HG03039 (cell line): Measurements from ENCODE around the gene PTPRE.

Experiments
- ATAC-seq: cut with Tn5 transposase; IDR thresholded peaks from one replicate; pipeline ENCODE4 v1.9.1; 2021; ENCODE audit warnings: mild to moderate bottlenecking, moderate library complexity; ENCODE audit not compliant: unreplicated experiment

Gene PTPRE

DNA sequence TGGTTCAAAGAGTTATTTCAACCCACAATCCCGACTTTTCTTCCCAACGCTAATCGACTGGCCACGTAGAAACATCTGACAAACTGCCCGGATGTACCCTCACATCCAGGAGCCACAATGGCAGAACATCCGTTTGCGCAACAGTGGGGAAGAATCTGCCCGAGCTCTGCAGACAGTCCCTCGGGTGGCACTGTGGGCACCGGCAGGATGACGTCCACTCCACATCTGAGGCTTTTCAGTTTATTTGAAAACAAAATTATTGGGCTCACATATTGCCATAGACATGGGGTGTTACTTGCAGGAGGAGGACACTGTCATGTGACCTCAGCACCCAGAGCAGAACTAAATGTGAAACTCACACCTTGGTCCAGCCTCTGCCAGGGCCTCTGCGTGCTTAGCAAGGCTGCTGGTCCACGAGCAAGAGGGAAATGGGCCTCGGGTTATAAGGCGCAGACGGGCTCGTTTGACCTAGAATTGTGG is 135.3 kb downstream of the PTPRE start:
- no peak for ATAC-seq

DNA sequence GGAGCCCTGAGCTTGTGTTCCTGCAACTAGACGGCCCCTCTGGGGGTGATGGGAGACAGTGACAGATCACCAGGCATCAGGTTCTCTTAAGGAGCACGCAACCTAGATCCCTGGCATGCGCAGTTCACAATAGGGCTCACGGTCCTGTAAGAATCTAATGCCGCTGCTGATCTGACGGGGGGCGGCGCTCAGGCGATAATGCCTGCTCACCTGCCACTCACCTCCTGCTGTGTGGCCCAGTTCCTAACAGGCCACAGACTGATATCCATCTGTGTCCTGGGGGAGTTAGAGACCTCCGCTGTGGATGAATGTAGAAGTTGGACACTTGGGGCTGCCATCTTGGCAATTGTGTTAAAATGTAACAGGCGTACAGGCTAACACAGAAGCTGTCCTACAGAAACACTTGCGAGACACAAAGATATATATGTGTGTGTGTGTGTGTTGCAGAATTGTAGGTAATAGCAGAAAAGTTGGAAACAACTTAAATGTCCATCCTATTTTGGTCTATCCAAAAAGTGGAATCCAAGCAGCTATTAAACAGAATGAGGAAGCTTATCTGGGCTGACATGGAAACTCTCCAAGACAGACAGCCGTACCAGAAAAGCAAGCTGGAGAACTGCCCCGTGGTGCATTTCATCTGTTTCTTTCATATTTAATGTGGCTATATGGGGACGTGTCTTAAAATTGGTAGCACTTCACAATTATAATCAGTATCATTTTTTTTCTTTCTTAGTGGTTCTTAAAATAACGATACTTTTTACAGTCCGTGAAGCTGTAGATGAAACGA is 136.5 kb downstream of the PTPRE start:
- ATAC-seq, result no peak

DNA sequence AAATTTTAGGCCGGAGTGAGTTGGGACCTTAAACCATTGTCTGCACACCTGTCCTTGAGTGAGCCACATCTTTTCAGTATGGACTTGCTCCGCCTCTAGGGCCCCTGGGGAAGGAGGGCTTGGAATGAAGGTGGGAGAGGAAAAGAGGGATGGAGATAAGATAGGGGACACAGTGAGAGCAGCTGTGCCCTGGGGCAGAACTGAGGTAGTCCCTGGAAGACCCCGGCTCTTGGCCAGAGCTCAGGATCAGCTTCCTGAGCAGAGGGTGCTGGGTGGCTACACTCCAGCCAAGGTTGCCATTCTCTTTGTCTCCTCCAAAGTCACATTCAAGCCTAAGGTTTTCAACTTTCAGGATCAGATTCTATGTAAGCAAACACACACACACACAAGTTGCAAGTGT is 137.3 kb downstream of the PTPRE start:
- ATAC-seq, result no peak

DNA sequence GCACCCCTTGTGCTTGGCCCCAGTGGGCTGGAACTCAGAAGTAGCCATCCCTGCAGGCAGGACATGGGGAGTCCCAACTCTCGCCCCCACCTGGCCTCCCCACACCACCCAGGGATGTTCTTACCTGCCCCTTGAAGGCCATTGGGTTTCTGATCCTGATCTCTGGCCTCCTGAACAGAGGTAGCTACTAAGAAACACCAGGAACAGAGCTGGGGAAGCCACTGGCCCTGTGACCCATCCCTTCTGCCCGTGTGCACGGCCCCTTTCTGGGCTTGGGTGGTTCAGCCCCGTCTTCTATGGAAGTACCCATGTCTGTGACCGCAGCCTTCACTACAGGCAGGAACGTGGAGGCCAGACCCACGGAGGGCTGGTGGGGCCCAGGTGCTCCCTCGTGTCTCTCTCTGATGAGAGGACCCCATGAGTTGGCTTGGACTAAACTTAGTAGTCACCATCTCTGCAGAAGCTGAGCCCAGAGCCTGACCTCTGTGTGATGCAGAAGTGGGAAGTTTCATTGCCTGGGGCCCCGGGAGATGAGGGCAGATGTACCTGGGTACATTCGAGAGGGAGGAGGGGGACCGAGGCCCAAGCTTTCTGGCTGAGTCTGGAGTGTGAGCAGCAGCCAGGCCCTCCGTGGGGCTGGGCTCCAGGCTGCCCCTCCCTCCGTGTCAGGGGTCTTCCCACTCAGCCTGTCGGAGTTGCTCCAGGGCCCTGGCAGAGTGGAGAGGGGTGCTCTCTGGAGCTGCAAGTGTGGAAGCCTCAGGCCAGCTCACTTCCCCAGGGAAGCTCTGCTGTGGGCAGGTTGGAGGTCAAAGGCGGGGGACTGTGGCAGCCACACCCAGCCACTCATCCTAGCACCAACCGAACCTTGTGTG is 138.3 kb downstream of the PTPRE start:
- no peak for ATAC-seq

DNA sequence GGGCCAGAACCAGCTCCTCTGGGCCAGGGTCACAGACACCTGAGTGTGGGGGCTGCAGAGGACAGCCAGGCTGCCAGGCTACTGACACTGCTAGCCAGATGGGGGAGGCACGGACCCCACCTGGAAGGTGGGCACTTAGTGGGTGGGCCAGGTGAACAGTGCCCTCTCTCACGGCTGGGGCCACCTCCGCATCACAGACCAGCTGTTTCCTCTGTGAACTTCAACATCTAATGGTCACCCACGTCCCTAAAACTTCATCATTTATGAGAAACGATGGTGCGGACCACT is 138.9 kb downstream of the PTPRE start:
- ATAC-seq, result no peak

DNA sequence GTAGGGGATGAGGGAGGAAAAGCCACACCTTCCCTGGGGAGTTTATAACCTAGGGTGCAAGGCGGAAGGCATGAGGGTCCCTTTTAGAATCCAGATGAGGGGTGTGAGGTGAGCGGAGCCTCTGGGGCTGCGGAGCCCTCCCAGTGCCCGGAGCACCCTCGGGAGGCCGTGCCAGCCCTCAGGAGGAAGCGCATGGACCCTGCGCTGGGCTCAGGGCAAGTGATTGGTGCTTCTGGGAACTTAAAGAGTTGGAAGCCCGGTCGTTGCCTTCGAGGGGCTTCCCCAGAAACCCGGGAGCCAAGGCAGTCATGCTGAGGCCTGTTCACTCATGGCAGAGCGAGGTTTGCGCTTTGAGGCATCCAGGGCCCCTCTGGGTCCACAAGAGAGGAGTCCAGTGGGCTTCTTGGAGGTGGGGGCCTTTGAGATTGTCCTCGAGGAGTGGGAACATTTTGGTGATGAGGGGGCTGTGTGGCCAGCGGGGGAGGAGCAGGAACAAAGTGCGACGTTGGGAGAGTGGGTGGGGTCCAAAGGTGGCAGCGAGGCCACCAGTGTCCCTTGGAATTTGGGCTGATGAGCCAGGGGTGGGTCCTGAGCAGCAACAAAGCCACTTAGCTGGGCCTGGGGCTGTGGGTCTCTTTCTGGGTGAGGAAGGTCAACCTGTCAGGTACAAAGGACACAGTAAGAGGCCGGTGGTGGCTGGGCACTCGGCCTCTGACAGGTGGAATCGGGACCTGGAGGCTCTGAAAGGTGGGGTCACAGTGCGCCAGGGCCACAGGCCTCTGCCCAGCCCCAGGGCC is 139.5 kb downstream of the PTPRE start:
- no peak for ATAC-seq

DNA sequence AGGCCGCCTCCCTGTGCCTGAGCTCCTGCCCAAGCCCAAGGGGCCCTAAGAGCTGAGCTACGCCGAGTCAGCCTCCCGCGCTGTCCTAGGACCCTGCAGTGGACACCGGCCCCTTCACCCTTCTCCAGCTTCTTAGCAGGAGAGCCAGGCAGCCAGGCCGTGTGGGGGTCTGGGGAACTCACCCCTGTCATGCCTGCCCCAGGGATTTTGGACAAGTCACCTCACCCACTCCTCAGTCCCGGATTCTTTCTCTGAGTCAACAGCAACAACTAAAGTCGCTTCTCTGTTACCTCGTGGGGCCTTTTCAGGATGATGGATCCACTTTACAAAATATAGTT is 140.0 kb downstream of the PTPRE start:
- no peak for ATAC-seq

DNA sequence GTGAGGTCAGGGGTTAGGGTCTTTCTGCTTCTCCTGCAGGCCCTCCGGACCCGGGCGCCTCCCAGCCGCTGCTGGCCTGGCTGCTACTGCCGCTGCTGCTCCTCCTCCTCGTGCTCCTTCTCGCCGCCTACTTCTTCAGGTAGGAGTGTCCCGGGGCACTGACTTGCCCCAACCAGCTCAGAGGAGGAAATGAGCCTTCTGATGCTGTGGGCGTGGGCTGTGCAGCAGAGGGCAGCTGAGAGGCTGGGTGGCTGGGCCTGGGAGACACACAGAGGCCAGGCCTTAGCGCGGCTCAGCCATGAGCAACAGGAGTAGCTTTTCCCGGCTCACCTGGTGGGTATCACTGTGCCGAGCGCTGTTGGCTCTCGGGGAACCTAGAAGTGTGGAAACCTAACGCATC is 140.4 kb downstream of the PTPRE start:
- ATAC-seq, result peak; percentile 98

DNA sequence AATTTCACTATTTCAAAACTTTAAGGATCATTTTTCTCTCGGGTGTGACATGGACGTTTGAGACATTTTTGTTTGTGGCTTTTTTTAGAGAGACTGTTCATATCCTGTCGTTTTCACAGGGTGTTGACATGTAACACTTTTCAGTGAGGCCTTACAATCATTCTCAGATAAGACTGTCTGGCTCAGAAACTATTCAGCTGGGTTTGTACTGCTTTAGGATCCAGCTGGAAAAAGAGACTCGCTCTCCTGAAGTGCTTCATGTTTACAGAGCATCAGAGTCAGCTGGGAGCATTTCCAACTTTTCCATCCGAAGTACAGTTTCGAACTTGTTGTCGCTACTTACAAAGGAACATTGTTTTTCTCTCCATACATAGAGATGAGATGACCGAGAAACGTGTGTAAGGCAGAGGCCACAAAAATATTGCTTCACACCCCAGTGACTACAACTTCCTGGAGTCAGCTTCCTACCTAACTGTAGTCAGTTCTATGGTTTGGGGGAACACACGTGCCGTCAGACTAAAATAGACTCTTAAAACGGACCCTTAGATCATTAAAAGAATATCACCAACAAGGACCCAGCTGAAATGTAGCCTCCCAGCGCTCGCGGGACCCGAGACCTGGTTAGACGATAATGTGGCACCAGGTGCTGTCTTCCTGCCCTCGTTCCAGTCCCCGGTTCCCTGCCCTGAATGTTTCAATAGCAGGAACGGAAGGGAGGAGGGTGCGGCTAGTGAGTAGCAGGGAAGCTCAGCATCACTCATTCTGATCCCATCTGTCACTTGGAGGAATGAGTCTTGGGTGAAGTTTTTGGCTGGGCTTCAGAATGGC is 141.3 kb downstream of the PTPRE start:
- no peak for ATAC-seq

DNA sequence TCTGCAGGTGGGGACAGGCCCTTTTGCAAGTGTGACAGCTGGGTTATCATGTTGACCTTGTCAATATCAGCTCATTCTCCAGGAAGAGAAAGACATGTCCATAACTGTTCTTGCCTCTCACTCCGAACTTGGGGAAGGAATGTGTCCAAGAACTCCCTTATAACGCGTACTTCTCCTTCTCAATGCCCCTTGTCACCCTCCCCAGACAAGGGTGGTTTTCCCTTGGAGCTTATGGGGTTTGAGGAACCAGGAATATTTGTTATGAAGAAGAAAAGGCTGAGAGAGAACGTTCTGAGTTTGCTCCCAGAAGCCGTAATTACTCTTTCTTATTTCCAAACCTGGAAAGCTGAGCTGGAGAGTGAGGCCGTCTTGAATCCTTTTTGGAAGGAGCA is 141.9 kb downstream of the PTPRE start:
- no peak for ATAC-seq

DNA sequence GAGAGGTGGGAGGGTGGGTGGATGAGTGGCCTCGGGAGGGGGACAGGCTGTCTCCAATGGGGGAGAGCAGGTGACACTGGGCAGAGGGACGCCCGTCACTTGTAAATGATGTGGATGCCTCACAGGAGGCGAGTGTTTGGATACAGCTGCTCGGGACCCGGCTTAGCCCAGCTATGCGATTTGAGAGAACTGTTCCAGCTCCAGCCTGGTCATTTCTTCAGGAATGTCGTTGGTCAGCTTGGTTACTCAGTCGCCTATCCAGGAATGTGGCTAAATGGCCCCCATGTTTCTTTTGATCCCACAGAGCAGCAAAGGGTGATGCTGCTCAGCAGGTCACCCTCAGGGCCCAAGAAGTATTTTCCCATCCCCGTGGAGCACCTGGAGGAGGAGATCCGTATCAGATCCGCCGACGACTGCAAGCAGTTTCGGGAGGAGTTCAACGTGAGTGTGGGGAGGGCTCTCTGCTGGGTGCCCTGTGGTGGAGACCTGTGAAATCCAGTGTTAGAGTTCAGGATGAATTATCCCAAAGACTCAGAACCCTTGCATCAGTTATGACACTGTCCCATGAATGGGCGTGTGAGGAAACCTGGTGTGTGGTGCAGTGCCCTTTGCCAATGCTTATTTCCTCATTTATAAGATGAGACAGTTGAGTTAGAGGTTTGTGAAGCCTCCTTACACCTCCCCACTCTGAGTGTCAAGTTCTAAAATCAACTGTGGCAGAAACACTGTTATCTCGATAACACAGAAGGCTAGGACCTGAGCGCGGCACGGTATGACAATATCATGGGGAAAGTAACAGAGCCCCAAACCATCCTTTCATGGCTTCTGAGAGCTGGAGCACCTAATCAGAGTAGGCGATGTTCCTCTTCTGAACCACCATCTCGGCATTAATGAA is 142.6 kb downstream of the PTPRE start:
- no peak for ATAC-seq

DNA sequence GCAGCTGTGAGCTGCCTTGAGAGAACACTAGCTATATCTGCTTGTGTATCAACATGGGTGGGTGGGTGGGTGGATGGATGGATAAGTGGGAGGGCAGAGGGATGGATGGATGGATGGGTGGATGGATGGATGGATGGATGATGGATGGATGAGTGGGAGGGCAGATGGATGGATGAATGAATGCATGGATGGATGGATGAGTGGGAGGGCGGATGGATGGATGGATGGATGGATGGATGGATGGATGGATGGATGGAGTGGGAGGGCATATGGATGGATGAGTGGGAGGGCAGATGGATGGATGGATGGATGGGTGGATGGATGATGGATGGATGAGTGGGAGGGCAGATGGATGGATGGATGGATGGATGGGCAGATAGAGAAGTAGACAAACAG is 143.2 kb downstream of the PTPRE start:
- ATAC-seq, result no peak

DNA sequence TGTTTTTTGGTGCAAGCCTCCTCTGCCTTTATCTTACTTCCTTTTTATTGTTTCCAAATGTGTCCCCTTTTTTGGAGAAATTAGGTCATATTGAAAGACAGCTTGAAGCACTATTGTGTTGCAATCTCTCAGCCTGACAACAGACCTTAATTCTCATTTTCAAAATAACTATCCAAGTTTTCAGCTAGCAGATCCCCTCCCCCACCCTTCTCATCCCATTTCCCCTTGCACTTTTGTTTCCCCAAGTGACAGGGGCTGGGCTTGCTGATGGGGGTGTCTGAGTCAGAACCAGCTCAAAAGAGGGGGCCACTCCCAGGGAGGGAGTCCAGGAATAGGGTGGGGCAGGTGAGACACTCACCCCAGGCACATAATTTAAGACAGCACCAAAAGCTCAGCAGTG is 144.0 kb downstream of the PTPRE start:
- no peak for ATAC-seq

DNA sequence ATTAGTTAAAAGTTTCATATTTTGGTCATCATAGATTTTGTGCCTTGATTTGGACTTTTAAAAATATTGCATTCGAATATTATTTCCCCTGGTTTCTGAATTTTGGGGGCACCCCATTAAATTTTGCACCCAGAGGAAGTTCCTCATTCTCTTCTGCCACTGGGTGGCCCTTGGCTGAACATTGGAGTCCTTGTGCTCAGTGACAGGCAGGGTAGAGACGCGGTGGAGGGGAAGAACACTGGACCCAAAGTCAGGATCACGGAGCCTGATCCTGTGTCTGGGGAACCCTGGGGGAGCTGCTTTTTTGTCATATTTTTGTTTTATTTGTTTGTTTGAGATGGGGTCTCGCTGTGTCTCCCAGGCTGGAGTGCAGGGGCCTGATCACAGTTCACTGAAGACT is 144.6 kb downstream of the PTPRE start:
- no peak for ATAC-seq

DNA sequence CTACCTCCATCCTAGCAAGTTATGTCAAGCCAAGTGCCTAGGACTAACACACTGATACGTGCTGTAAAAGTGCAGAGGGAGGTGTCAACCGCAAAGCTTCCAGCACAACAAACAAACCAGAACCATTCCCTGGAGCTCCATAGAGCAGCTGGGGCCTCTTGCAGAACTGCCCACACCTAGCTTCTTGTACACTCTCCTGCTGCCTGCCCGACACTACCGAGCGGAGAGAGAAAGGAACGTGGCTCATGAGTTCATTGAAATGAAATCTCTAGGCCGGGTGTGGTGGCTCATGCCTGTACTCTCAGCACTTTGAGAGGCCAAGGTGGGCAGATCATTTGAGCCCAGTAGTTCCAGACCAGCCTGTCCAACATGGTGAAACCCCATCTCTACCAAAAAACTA is 145.8 kb downstream of the PTPRE start:
- ATAC-seq, result no peak

DNA sequence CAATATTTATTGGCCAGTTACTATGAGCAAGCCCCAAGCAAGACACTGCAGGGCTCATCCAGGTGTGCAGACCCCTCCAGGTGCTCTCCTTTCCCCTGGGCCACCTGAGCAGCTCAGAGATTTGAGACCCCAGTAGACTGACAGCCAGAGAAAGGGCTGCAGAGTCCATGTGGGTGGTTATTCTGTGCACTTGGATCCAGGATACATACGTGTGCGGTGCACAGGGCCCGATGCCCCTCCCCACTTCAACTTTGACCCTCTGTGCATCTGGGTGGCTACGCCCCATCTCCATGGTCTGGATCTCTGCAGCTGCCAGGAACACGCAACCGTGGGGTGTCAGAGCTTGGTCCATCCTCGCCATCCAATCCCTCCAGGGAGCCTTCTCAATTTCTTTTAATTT is 146.5 kb downstream of the PTPRE start:
- ATAC-seq, result no peak

DNA sequence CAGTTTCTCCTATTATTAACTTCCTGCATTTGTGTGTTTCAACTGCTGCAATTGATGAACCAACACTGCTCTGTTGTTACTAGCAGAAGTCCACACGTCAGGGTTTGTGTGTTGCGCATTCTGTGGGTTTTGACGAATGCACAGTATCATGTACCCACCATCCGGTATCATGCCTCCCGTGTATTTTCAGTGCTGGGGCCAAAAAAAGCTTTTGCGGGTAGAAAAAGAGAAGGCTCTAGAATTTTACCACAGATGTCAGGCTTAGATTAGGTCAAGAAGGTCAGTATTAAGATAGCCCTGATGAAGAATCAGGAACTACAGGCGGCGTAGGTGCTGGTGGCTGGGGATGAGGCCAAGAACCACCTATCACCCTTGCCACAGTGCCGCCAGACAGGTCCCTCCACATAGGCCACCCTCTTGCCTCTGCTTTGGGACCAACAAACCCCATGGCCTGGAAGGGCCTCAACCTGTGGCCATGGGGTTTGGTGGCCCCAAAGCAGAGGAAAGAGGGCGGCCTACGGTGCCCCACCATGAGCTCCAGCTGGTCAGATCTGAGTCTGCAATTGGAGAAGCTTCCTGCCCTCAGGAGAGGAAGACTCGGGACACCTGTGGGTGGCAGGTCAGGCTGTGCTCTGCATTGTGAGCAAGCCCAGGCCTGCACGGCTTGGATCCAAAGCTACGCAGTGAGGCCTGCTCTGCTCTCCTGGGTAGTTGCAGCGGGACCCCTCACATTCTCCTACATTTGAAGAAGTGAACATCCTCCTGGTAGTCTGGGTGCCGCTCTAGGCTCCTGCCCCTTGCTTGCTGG is 147.5 kb downstream of the PTPRE start:
- ATAC-seq, result no peak

DNA sequence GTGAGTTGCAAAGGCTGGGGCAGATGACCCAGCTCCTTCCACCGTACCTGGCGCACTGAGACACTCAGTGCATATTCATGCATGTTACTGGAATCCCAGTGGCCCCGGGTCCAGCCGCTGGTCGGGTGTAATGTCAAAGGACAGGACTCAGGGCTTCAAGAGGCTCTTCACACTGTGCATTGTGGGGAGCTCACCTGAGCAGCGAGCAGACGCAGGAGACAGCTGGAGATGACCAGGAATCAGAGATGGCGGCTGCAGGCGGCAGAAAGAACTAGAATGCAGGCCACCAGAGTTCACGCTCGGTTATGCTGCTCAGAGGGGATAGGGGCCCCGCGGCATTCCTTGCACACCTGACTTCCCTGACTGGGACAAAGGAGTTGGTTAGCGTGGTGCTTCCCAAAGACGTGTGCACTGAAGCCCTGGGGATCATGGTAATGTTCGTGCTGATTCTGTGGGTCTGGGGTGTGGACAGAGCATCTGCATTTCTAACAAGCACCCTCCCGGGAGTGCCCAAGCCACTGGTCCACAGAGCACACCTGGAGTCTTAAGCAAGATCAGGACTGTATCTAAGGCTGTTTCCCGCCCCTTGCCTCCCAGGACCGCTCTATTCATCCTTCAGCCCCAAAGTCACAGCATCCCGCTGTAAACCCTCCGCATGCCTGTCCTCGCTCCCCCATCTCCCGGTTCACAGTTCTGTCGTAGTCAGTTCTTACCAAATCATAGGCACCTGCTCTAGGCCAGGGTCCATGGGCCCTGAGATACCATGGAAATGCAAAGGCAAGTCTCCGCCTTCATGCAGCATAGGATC is 148.4 kb downstream of the PTPRE start:
- no peak for ATAC-seq
